Effector memory CD8-positive, alpha-beta T cell (primary cell): Measurements from ENCODE around the gene SDK1.
"Not testable (repeated sequence)": the region's sequence is repeated elsewhere in the genome, so short reads cannot be mapped to it uniquely, and the experiment has no call there.

Experiments
- ATAC-seq: fragments of 150-1000 bp; cut with Tn5 transposase; replicated peaks from 2 replicates; pipeline ENCODE4 v1.10.0; 2021; ENCODE audit warnings: mild to moderate bottlenecking, moderate library complexity
- DNase-seq, 3 experiments: peaks; one replicate each; pipeline ENCODE4 v3.0.0; 2021
- H3K27ac Mint-ChIP-seq, 2 donors: one replicate each; pipeline ENCODE4 v1.8.0; 2022; ENCODE audit warnings: mild to moderate bottlenecking in 2 of 2, mixed read lengths in 2 of 2, moderate library complexity in 2 of 2
- H3K27me3 Mint-ChIP-seq, 2 donors: one replicate each; pipeline ENCODE4 v1.8.0; 2022; ENCODE audit warnings: mixed read lengths in 2 of 2
- H3K36me3 Mint-ChIP-seq: one replicate; pipeline ENCODE4 v1.8.0; 2022; ENCODE audit warnings: mild to moderate bottlenecking, moderate library complexity, mixed read lengths; ENCODE audit not compliant: insufficient read depth
- H3K4me1 Mint-ChIP-seq, 2 donors: one replicate each; pipeline ENCODE4 v1.8.0; 2022; ENCODE audit warnings: low read depth in 2 of 2, mixed read lengths in 2 of 2
- H3K4me3 Mint-ChIP-seq, 2 donors: one replicate each; pipeline ENCODE4 v1.8.0; 2022; ENCODE audit warnings: mild to moderate bottlenecking in 2 of 2, mixed read lengths in 2 of 2, moderate library complexity in 2 of 2
- H3K9me3 Mint-ChIP-seq, 2 donors: one replicate each; pipeline ENCODE4 v1.8.0; 2022; ENCODE audit warnings: mixed read lengths in 2 of 2

SDK1 gene

DNA sequence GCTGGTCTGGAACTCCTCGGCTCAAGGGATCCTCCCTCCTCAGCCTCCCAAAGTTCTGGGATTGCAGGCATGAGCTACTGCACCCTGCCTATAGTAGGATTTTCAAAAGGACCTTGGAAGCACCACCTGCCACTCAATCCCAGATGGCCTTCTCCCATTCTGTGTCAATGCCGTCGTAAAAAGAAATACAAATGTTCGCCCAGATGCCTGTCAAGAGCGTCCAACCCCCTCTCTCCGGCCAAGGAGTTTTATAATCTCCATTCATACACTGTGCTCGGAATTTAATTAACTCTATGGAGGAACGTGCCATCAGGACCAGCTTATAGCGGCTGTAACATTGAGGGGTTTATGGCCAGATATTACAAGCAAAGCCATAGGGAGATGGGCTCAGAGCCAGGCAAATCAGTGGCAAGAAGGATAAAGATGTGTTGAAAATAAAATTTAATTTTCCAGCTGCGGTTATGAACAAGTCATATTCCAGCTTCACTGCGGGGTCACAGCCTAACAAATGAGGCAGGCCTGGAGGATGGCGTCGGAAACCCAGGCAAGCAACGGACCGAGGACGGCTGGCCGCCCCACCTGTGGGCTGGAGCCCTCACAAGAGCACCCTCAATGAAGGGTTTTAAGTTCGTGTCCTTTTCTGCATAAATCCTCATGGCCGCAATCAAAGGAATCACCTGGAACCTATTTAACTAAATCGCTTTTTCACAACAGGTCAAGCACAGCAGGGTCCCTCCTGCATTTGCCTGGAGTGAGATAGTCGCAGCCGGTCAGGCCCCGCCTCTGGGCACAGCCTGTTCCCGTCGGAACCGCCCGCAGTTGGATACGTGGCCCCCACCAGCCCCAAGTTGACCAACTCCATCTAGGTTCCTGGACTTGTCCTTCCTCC lies 1006.5 kb downstream of the SDK1 start:
- Mint-ChIP-seq H3K4me1 (no peaks in the 10 kb centered on the region), H3K36me3 (no peaks in the 10 kb centered on the region), H3K27ac (no peak overlapping the region), H3K4me3 (no peak overlapping the region), H3K27me3 (peaks cover 7 to 8% of the 10 kb centered on the region in 2 donors), H3K9me3 (peaks cover 0 to 14% of the 10 kb centered on the region in 2 donors)
- ATAC-seq (no peak), DNase-seq (no peak)

DNA sequence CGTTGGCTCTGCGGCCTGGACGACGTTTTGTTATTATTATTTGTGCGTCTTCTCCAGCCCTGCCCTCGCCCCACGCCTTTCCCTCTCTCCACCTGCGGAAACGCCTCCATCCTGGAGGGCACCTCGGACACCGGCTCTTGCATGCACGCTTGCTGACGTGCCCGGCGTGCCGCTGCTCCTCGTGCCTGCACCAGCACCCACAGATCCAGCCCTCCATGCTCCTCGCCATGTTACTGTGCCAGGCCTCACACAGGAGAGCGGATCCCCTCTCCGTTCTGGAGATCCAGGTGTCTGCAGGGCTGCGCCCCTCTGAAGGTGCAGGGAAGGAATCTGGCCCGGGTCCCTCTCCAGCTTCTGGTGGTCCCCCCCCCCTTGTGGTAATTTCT lies 1007.1 kb downstream of the SDK1 start:
- no peak overlapping the region for H3K27ac Mint-ChIP-seq
- H3K4me1 Mint-ChIP-seq: no peaks in the 10 kb centered on the region
- DNase-seq: no peak
- H3K9me3 Mint-ChIP-seq: peaks cover 0 to 14% of the 10 kb centered on the region in 2 donors
- no peaks in the 10 kb centered on the region for H3K36me3 Mint-ChIP-seq
- H3K4me3 Mint-ChIP-seq: no peak overlapping the region
- ATAC-seq: no peak
- peaks cover 7 to 8% of the 10 kb centered on the region in 2 donors for H3K27me3 Mint-ChIP-seq

DNA sequence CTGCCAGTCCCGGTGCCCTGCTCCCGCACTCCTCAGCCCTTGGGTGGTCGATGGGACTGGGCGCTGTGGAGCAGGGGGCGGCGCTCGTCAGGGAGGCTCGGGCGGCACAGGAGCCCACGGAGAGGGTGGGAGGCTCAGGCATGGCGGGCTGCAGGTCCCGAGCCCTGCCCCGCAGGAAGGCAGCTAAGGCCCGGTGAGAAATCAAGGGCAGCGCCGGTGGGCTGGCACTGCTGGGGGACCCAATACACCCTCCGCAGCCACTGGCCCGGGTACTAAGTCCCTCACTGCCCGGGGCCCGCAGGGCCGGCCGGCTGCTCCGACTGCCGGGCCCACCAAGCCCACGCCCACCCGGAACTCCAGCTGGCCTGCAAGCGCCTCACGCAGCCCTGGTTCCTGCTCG lies 1012.9 kb downstream of the SDK1 start:
- H3K9me3 Mint-ChIP-seq, DNase-seq, ATAC-seq, H3K27me3 Mint-ChIP-seq, H3K36me3 Mint-ChIP-seq, H3K4me1 Mint-ChIP-seq, H3K27ac Mint-ChIP-seq, H3K4me3 Mint-ChIP-seq: not testable (repeated sequence)

- H3K4me1 Mint-ChIP-seq, H3K9me3 Mint-ChIP-seq, DNase-seq, H3K36me3 Mint-ChIP-seq, H3K27ac Mint-ChIP-seq, H3K27me3 Mint-ChIP-seq, ATAC-seq, H3K4me3 Mint-ChIP-seq: not testable (repeated sequence)
Observed at GRCh38 chr7:4314316-4314715, 1013.3 kb downstream of the SDK1 start.
